IMR-90 (cell line): ENCODE data around the gene TCERG1. TPM values are rescaled to one million over a fixed set of nuclear protein-coding genes. Genes with fewer than 3 reads are reported as not detected.

Experiments used
- ATAC-seq: fragments of 200-7000 bp; cut with Tn5 transposase; 2 replicates; pipeline ENCODE4 v1.9.1; 2020; ENCODE audit warnings: low read depth, mild to moderate bottlenecking, moderate library complexity
- BruUV-seq: library from RNA; stranded (reverse); fragments of 400-500 nt; replicated peaks from 2 replicates; lab custom pipeline; 2021; lab: Mats Ljungman, UMichigan
- CTCF ChIA-PET: fragments of 300-600 bp; formaldehyde crosslinking; extraction: SDS; loops from one replicate; lab custom pipeline; 2021; ENCODE audit warnings: antibody characterized with exemption; lab: Yijun Ruan, JAX
- POLR2A ChIA-PET: fragments of 300-600 bp; sonication (Branson Sonifier 250); formaldehyde crosslinking; loops from one replicate; lab custom pipeline; 2022; ENCODE audit warnings: antibody characterized with exemption; ENCODE audit not compliant: unreplicated experiment; lab: Charles Lee
- DNase-seq: peaks from one replicate; pipeline ENCODE4 v3.0.0; 2013
- H2AFZ ChIP-seq: replicated peaks from 2 replicates; pipeline ENCODE3; 2013; ENCODE audit warnings: low read length, mild to moderate bottlenecking; ENCODE audit not compliant: poor library complexity
- H2AK5ac ChIP-seq: 2 replicates; pipeline ENCODE4 v1.6.1; 2013; ENCODE audit warnings: low read depth, low read length, inconsistent platforms
- H2AK9ac ChIP-seq: replicated peaks from 2 replicates; pipeline ENCODE3; 2013; ENCODE audit warnings: mild to moderate bottlenecking, low read depth, low read length, moderate library complexity; ENCODE audit not compliant: poor library complexity
- H2BK120ac ChIP-seq: 2 replicates; pipeline ENCODE4 v1.6.1; 2013; ENCODE audit warnings: low read depth, low read length, inconsistent platforms
- H2BK15ac ChIP-seq: 3 replicates; pipeline ENCODE4 v1.6.1; 2013; ENCODE audit warnings: low read depth, low read length, inconsistent platforms
- H2BK20ac ChIP-seq: 2 replicates; pipeline ENCODE4 v1.6.1; 2013; ENCODE audit warnings: low read depth, mild to moderate bottlenecking, inconsistent platforms, low read length, moderate library complexity
- H2BK5ac ChIP-seq: 2 replicates; pipeline ENCODE4 v1.6.1; 2013; ENCODE audit warnings: mild to moderate bottlenecking, low read depth, low read length, inconsistent platforms; ENCODE audit not compliant: poor library complexity, severe bottlenecking
- H3K14ac ChIP-seq: replicated peaks from 2 replicates; pipeline ENCODE4 v1.6.1; 2013; ENCODE audit warnings: low read depth, low read length, inconsistent platforms
- H3K18ac ChIP-seq: 2 replicates; pipeline ENCODE4 v1.6.1; 2013; ENCODE audit warnings: low read depth, low read length, control low read depth
- H3K23ac ChIP-seq: 2 replicates; pipeline ENCODE4 v1.6.1; 2013; ENCODE audit warnings: low read depth, low read length, inconsistent platforms
- H3K27ac ChIP-seq: 2 replicates; pipeline ENCODE4 v1.5.1; 2013; ENCODE audit warnings: mild to moderate bottlenecking, control low read depth, low read length; ENCODE audit not compliant: insufficient read depth
- H3K27me3 ChIP-seq: 2 replicates; pipeline ENCODE4 v1.6.1; 2013; ENCODE audit warnings: low read length; ENCODE audit not compliant: control insufficient read depth, insufficient read depth
- H3K36me3 ChIP-seq: 2 replicates; pipeline ENCODE4 v1.6.1; 2013; ENCODE audit warnings: low read length, mixed read lengths; ENCODE audit not compliant: control insufficient read depth, insufficient read depth
- H3K4ac ChIP-seq: 2 replicates; pipeline ENCODE4 v1.6.1; 2013; ENCODE audit warnings: low read depth, low read length, inconsistent platforms
- H3K4me1 ChIP-seq: 2 replicates; pipeline ENCODE4 v1.6.1; 2013; ENCODE audit warnings: low read length, mixed read lengths; ENCODE audit not compliant: control insufficient read depth, insufficient read depth
- H3K4me2 ChIP-seq: 2 replicates; pipeline ENCODE4 v1.6.1; 2013; ENCODE audit warnings: low read depth, mild to moderate bottlenecking, control low read depth, low read length, moderate library complexity
- H3K4me3 ChIP-seq: 2 replicates; pipeline ENCODE4 v1.5.1; 2013; ENCODE audit warnings: low read depth, mild to moderate bottlenecking, control low read depth, low read length, moderate library complexity; ENCODE audit not compliant: insufficient read depth
- H3K56ac ChIP-seq: 2 replicates; pipeline ENCODE4 v1.6.1; 2013; ENCODE audit warnings: low read length, inconsistent platforms; ENCODE audit not compliant: insufficient read depth; ENCODE audit errors: extremely low read depth
- H3K79me1 ChIP-seq, 2 experiments: 2 replicates each; pipeline ENCODE4 v1.6.1; 2013; ENCODE audit warnings: low read length in 2 of 2, inconsistent platforms in 1 of 2, low read depth in 1 of 2
- H3K9ac ChIP-seq: 2 replicates; pipeline ENCODE4 v1.6.1; 2013; ENCODE audit warnings: low read depth, low read length, control low read depth
- H3K9me1 ChIP-seq: 2 replicates; pipeline ENCODE4 v1.6.1; 2013; ENCODE audit warnings: low read length, inconsistent platforms; ENCODE audit not compliant: insufficient read depth
- H3K9me3 ChIP-seq: 2 replicates; pipeline ENCODE4 v1.6.1; 2013; ENCODE audit warnings: low read length; ENCODE audit not compliant: control insufficient read depth, insufficient read depth
- H4K20me1 ChIP-seq: 2 replicates; pipeline ENCODE4 v1.6.1; 2013; ENCODE audit warnings: low read length, inconsistent platforms; ENCODE audit not compliant: insufficient read depth
- H4K5ac ChIP-seq: 2 replicates; pipeline ENCODE4 v1.6.1; 2013; ENCODE audit warnings: mild to moderate bottlenecking, low read depth, low read length, control low read depth
- H4K8ac ChIP-seq, 2 experiments: 2 replicates each; pipeline ENCODE4 v1.6.1; 2013; ENCODE audit warnings: low read depth in 2 of 2, low read length in 2 of 2, control low read depth in 1 of 2, inconsistent platforms in 1 of 2
- H4K91ac ChIP-seq: 2 replicates; pipeline ENCODE4 v1.6.1; 2013; ENCODE audit warnings: low read depth, low read length, inconsistent platforms; ENCODE audit not compliant: insufficient read depth
- BHLHE40 ChIP-seq: fragments of 150-350 bp; IDR thresholded peaks from 2 replicates; pipeline ENCODE4 v1.6.1; 2016; ENCODE audit warnings: mild to moderate bottlenecking, low read depth, low read length
- CEBPB ChIP-seq: IDR thresholded peaks from 2 replicates; pipeline ENCODE4 v1.6.1; 2012; ENCODE audit warnings: low read depth, low read length, improper control_type of control experiment
- CHD1 ChIP-seq: IDR thresholded peaks from 2 replicates; pipeline ENCODE4 v1.6.1; 2012; ENCODE audit warnings: low read depth, low read length, improper control_type of control experiment
- CTCF ChIP-seq: conservative IDR thresholded peaks from 2 replicates; pipeline ENCODE4 v1.5.1; 2012; ENCODE audit warnings: mild to moderate bottlenecking, low read depth, low read length, improper control_type of control experiment
- ELK1 ChIP-seq: fragments of 150-350 bp; IDR thresholded peaks from 2 replicates; pipeline ENCODE4 v1.6.1; 2016; ENCODE audit warnings: low read depth, mild to moderate bottlenecking, low read length, moderate library complexity, borderline replicate concordance
- FOS ChIP-seq: fragments of 150-350 bp; IDR thresholded peaks from 2 replicates; pipeline ENCODE4 v1.6.1; 2016; ENCODE audit warnings: low read depth, low read length
- MAFK ChIP-seq: IDR thresholded peaks from 2 replicates; pipeline ENCODE4 v1.6.1; 2012; ENCODE audit warnings: low read depth, low read length, improper control_type of control experiment
- MAZ ChIP-seq: IDR thresholded peaks from 2 replicates; pipeline ENCODE4 v1.6.1; 2012; ENCODE audit warnings: low read depth, mild to moderate bottlenecking, low read length, improper control_type of control experiment, moderate library complexity, borderline replicate concordance
- MXI1 ChIP-seq: IDR thresholded peaks from 2 replicates; pipeline ENCODE4 v1.6.1; 2012; ENCODE audit warnings: low read depth, mild to moderate bottlenecking, low read length, moderate library complexity, borderline replicate concordance
- NFE2L2 ChIP-seq: fragments of 150-350 bp; IDR thresholded peaks from 2 replicates; pipeline ENCODE4 v1.6.1; 2016; ENCODE audit warnings: low read depth, mild to moderate bottlenecking, low read length
- POLR2A ChIP-seq: IDR thresholded peaks from 2 replicates; pipeline ENCODE4 v1.6.1; 2012; ENCODE audit warnings: mild to moderate bottlenecking, low read depth, low read length
- RAD21 ChIP-seq: IDR thresholded peaks from 2 replicates; pipeline ENCODE4 v1.6.1; 2012; ENCODE audit warnings: low read length, improper control_type of control experiment
- RCOR1 ChIP-seq: IDR thresholded peaks from 2 replicates; pipeline ENCODE4 v1.6.1; 2012; ENCODE audit warnings: mild to moderate bottlenecking, low read length, improper control_type of control experiment; ENCODE audit not compliant: insufficient replicate concordance
- RFX5 ChIP-seq: IDR thresholded peaks from 2 replicates; pipeline ENCODE4 v1.8.0; 2012; ENCODE audit warnings: low read depth, mild to moderate bottlenecking, low read length, moderate library complexity
- SMC3 ChIP-seq: fragments of 150-350 bp; IDR thresholded peaks from 2 replicates; pipeline ENCODE4 v1.6.1; 2016; ENCODE audit warnings: low read depth, mild to moderate bottlenecking, antibody characterized with exemption, low read length, moderate library complexity
- USF2 ChIP-seq: fragments of 150-350 bp; IDR thresholded peaks from 2 replicates; pipeline ENCODE4 v1.6.1; 2017; ENCODE audit warnings: mild to moderate bottlenecking, antibody characterized with exemption, low read length, low read depth
- WGBS, 2 experiments: methylation state at CpG; one replicate each; pipeline versions ENCODE4 v1.1.5 to v1.1.7; 2013; ENCODE audit warnings: missing lambda C conversion rate in 2 of 2; ENCODE audit not compliant: insufficient read length in 1 of 2; ENCODE audit errors: extremely low coverage in 2 of 2; 5-methylcytosine and 5-hydroxymethylcytosine counted together
- dilution Hi-C: fragments of 300-500 bp; cut with HindIII; formaldehyde crosslinking; loops from one replicate; pipeline ENCODE4 v1.14.3; 2018; ENCODE audit warnings: low sequenced_read_pairs; ENCODE audit not compliant: unreplicated experiment
- in situ Hi-C: fragments of 300-500 bp; cut with MboI; formaldehyde crosslinking; loops from 3 replicates; pipeline ENCODE4 v1.14.3; 2019; ENCODE audit warnings: low sequenced_read_pairs, inconsistent platforms, mixed read lengths
- intact Hi-C: fragments of 100-400 bp; cut with micrococcal nuclease; formaldehyde crosslinking; loops from 2 replicates; pipeline ENCODE4 v1.10.0; 2022
- polyA plus RNA-seq, 3 experiments: library from polyadenylated mRNA; depleted of rRNA; stranded (reverse); fragments of >200 nt; gene quantifications; 2 replicates each; pipeline ENCODE4 v1.2.3, GENCODE V29; 2012; ENCODE audit warnings: low replicate concordance in 1 of 3
- total RNA-seq: library from RNA; depleted of rRNA; stranded (reverse); fragments of >200 nt; gene quantifications from 2 replicates; pipeline ENCODE4 v1.2.3, GENCODE V29; 2012

The TCERG1 gene
- total and polyA plus RNA-seq, 2 of the 4 experiments (the other 2 are of a cell fraction): 21.9 to 44.7 TPM

- H3K4ac ChIP-seq: no peak overlapping the region
- CTCF ChIA-PET: interaction anchor here (1.2 to 1.7 kb wide), 2 partner anchors 10 to 667 kb away, joined by 3 to 4 read pairs; no protein-coding TSS in a partner anchor
- no peak overlapping the region for H4K91ac ChIP-seq
- in situ Hi-C loops (no loop called here), dilution Hi-C loops (no loop called here), intact Hi-C loops (no loop called here)
- H4K8ac ChIP-seq: no peak overlapping the region
- WGBS, 2 experiments: 67% methylated on average over 4 of the region's 8 CpGs; no CpG with 5 or more reads in 1 of the 2 experiments
- H3K9me1 ChIP-seq: no peaks in the 10 kb centered on the region
- POLR2A ChIA-PET: no interaction called here
- no peak overlapping the region for H2AFZ ChIP-seq
- H3K18ac ChIP-seq: no peak overlapping the region
- no peak overlapping the region for H3K23ac ChIP-seq
- no peak overlapping the region for H3K4me3 ChIP-seq
- H3K56ac ChIP-seq: no peak overlapping the region
- H2BK120ac ChIP-seq: no peak overlapping the region
- BruUV-seq: no TSS peak
- no peaks in the 10 kb centered on the region for H4K20me1 ChIP-seq
- no peak overlapping the region for H2AK9ac ChIP-seq
- no peak overlapping the region for H2BK15ac ChIP-seq
- no peak overlapping the region for H4K5ac ChIP-seq
- H3K4me1 ChIP-seq: no peaks in the 10 kb centered on the region
- H2BK5ac ChIP-seq: no peak overlapping the region
- H3K14ac ChIP-seq: no peak overlapping the region
- no peak overlapping the region for H3K9ac ChIP-seq
- H3K36me3 ChIP-seq: no peaks in the 10 kb centered on the region
- H3K9me3 ChIP-seq: no peaks in the 10 kb centered on the region
- no peak overlapping the region for H3K27ac ChIP-seq
- no peak overlapping the region for H2BK20ac ChIP-seq
- H2AK5ac ChIP-seq: no peak overlapping the region
- no peak for TF ChIP-seq POLR2A
- TF ChIP-seq CEBPB: no peak
- no peak for TF ChIP-seq CTCF
- no peak for TF ChIP-seq MAZ
- TF ChIP-seq RCOR1: no peak
- no peak for TF ChIP-seq BHLHE40
- TF ChIP-seq USF2: no peak
- TF ChIP-seq CHD1: no peak
- no peak for TF ChIP-seq NFE2L2
- no peak for TF ChIP-seq MAFK
- no peak for TF ChIP-seq FOS
- no peak for TF ChIP-seq MXI1
- no peak for TF ChIP-seq RFX5
- TF ChIP-seq RAD21: no peak
- no peak for TF ChIP-seq ELK1
- no peak for TF ChIP-seq SMC3
- ATAC-seq (peak; percentile 11; the same call in 1 of the 2 replicates), DNase-seq (no peak)
- H3K79me1 ChIP-seq: no peaks in the 10 kb centered on the region
- H3K27me3 ChIP-seq: peaks cover 4% of the 10 kb centered on the region; the same call in 1 of the 2 replicates
- no peak overlapping the region for H3K4me2 ChIP-seq
Observed at GRCh38 chr5:146521403-146522106, 74.4 kb downstream of the TCERG1 start.
